Mucosa of gallbladder (tissue), 1 donor: ENCODE measurements around the gene ZNF860. TPM values are rescaled to one million over a fixed set of nuclear protein-coding genes. Genes with fewer than 3 reads are reported as not detected.

Source experiments
- total RNA-seq: library from RNA; stranded (reverse); gene quantifications from one replicate; pipeline ENCODE4 v1.2.1, GENCODE V29; 2021
- donor health status: DM: no; HTN: no; CAD: no.

The ZNF860 gene
- total RNA-seq, 1 donor from 2014 or later: 1.8 TPM

Other genes starting within 250 kb of the ZNF860 start
- gene OSBPL10, start 488 bp upstream of the ZNF860 start, total RNA-seq: 70.6 TPM
- gene GPD1L, start 124.9 kb downstream of the ZNF860 start, total RNA-seq: 31.1 TPM